Measurements from ENCODE around the gene NT5C.
"Not testable (repeated sequence)": the region's sequence is repeated elsewhere in the genome, so short reads cannot be mapped to it uniquely, and the experiment has no call there.

NT5C gene

GRCh38 chr17:75168998-75169397 is 37.5 kb upstream of the NT5C start:
- no peak for TF ChIP-seq CTCF (IDR thresholded peaks at IDR 0.05; ENCODE audit: unreplicated experiment in 3 of 3)
- H3K27me3 Mint-ChIP-seq (ENCODE audit: low read depth): no peaks in the 10 kb centered on the region
- H3K36me3 Mint-ChIP-seq (ENCODE audit: low read depth): peaks cover 58% of the 10 kb centered on the region
- no peaks in the 10 kb centered on the region for H3K9me3 Mint-ChIP-seq
- no peak overlapping the region for H3K4me3 Mint-ChIP-seq
- H3K27ac Mint-ChIP-seq: no peak overlapping the region
- H3K4me1 Mint-ChIP-seq: no peaks in the 10 kb centered on the region

GRCh38 chr17:75164606-75165005 is 33.1 kb upstream of the NT5C start:
- not testable (repeated sequence) for H3K4me1 Mint-ChIP-seq; H3K27ac Mint-ChIP-seq; H3K27me3 Mint-ChIP-seq (ENCODE audit: low read depth); H3K9me3 Mint-ChIP-seq; H3K4me3 Mint-ChIP-seq
- H3K36me3 Mint-ChIP-seq (ENCODE audit: low read depth): peaks cover 43% of the 10 kb centered on the region

- TF ChIP-seq CTCF (IDR thresholded peaks at IDR 0.05; ENCODE audit: unreplicated experiment in 3 of 3): no peak
- no peaks in the 10 kb centered on the region for H3K27me3 Mint-ChIP-seq (ENCODE audit: low read depth)
- no peaks in the 10 kb centered on the region for H3K9me3 Mint-ChIP-seq
- H3K36me3 Mint-ChIP-seq (ENCODE audit: low read depth): peaks cover 39% of the 10 kb centered on the region
- H3K4me3 Mint-ChIP-seq: no peak overlapping the region
- H3K27ac Mint-ChIP-seq: no peak overlapping the region
- peaks cover 12% of the 10 kb centered on the region for H3K4me1 Mint-ChIP-seq
Observed at GRCh38 chr17:75163074-75163473, 31.5 kb upstream of the NT5C start.

- H3K4me3 Mint-ChIP-seq: no peak overlapping the region
- H3K27ac Mint-ChIP-seq: peak overlapping the region; percentile 38 to 86 (median 75)
- H3K27me3 Mint-ChIP-seq (ENCODE audit: low read depth): peaks cover 3% of the 10 kb centered on the region
- H3K4me1 Mint-ChIP-seq: peaks cover 17% of the 10 kb centered on the region
- no peak for TF ChIP-seq CTCF (IDR thresholded peaks at IDR 0.05; ENCODE audit: unreplicated experiment in 3 of 3)
- H3K36me3 Mint-ChIP-seq (ENCODE audit: low read depth): peaks cover 24% of the 10 kb centered on the region
- H3K9me3 Mint-ChIP-seq: no peaks in the 10 kb centered on the region
Observed at GRCh38 chr17:75160211-75160610, 28.7 kb upstream of the NT5C start.

GRCh38 chr17:75159196-75160031 is 27.9 kb upstream of the NT5C start:
- no peak for TF ChIP-seq CTCF (IDR thresholded peaks at IDR 0.05; ENCODE audit: unreplicated experiment in 3 of 3)
- peak overlapping the region in 2 of 3 experiments; percentile 47 to 75 for H3K27ac Mint-ChIP-seq
- peaks cover 22% of the 10 kb centered on the region for H3K4me1 Mint-ChIP-seq
- H3K36me3 Mint-ChIP-seq (ENCODE audit: low read depth): peaks cover 18% of the 10 kb centered on the region
- H3K4me3 Mint-ChIP-seq: peak overlapping the region in 1 of 3 experiments; percentile 30
- peaks cover 3% of the 10 kb centered on the region for H3K27me3 Mint-ChIP-seq (ENCODE audit: low read depth)
- no peaks in the 10 kb centered on the region for H3K9me3 Mint-ChIP-seq

GRCh38 chr17:75158480-75158879 is 26.9 kb upstream of the NT5C start:
- H3K9me3 Mint-ChIP-seq; H3K27me3 Mint-ChIP-seq (ENCODE audit: low read depth); H3K4me3 Mint-ChIP-seq; H3K27ac Mint-ChIP-seq: not testable (repeated sequence)
- peaks cover 12% of the 10 kb centered on the region for H3K36me3 Mint-ChIP-seq (ENCODE audit: low read depth)
- H3K4me1 Mint-ChIP-seq: peaks cover 24% of the 10 kb centered on the region

- H3K36me3 Mint-ChIP-seq (ENCODE audit: low read depth): peaks cover 12% of the 10 kb centered on the region
- peak overlapping the region; percentile 10 to 85 (median 23) for H3K4me3 Mint-ChIP-seq
- peaks cover 3% of the 10 kb centered on the region for H3K27me3 Mint-ChIP-seq (ENCODE audit: low read depth)
- peak overlapping the region; percentile 40 to 91 (median 79) for H3K27ac Mint-ChIP-seq
- H3K9me3 Mint-ChIP-seq: no peaks in the 10 kb centered on the region
- peaks cover 34% of the 10 kb centered on the region for H3K4me1 Mint-ChIP-seq
- TF ChIP-seq CTCF (IDR thresholded peaks at IDR 0.05; ENCODE audit: unreplicated experiment in 3 of 3): no peak
Observed at GRCh38 chr17:75155191-75155601, 23.7 kb upstream of the NT5C start.

All from nephron (organoid).